CD14-positive monocyte (primary cell): ENCODE measurements around the gene CTNND2. TPM values are rescaled to one million over a fixed set of nuclear protein-coding genes. Genes with fewer than 3 reads are reported as not detected.

Experiments used
- DNase-seq, 3 donors: peaks; one replicate each; pipeline ENCODE4 v3.0.0-alpha.2; 2011 to 2022
- H2AFZ ChIP-seq: 2 replicates; pipeline ENCODE4 v1.6.0; 2012; ENCODE audit warnings: mild to moderate bottlenecking, low read depth, low read length, inconsistent platforms; ENCODE audit not compliant: insufficient read depth, poor library complexity, severe bottlenecking
- H3K27ac ChIP-seq, 2 donors: 1 replicate in 1 of 2; 2 replicates in 1 of 2; pipeline ENCODE4 v1.5.1; 2012 to 2013; ENCODE audit warnings: low read length in 2 of 2, control low read depth in 1 of 2, inconsistent platforms in 1 of 2, low read depth in 1 of 2, mild to moderate bottlenecking in 1 of 2
- H3K27me3 ChIP-seq, 2 donors: one replicate each; pipeline versions ENCODE4 v1.6.0 to v1.6.1; 2011 to 2013; ENCODE audit warnings: low read length in 2 of 2; ENCODE audit not compliant: control insufficient read depth in 2 of 2, insufficient read depth in 2 of 2
- H3K36me3 ChIP-seq, 2 donors: replicated peaks in 1 of 2; 1 replicate in 1 of 2; 2 replicates in 1 of 2; pipeline versions ENCODE4 v1.5.1 to v1.6.1; 2012 to 2013; ENCODE audit warnings: low read length in 2 of 2, control low read depth in 1 of 2, inconsistent platforms in 1 of 2, mild to moderate bottlenecking in 1 of 2; ENCODE audit not compliant: insufficient read depth in 2 of 2, control insufficient read depth in 1 of 2
- H3K4me1 ChIP-seq, 2 donors: 1 replicate in 1 of 2; 2 replicates in 1 of 2; pipeline versions ENCODE4 v1.5.1 to v1.6.1; 2012 to 2013; ENCODE audit warnings: low read length in 2 of 2, control low read depth in 1 of 2, inconsistent platforms in 1 of 2, mild to moderate bottlenecking in 1 of 2, moderate library complexity in 1 of 2; ENCODE audit not compliant: insufficient read depth in 2 of 2, control insufficient read depth in 1 of 2
- H3K4me2 ChIP-seq: replicated peaks from 2 replicates; pipeline ENCODE3; 2012; ENCODE audit warnings: low read length, moderate library complexity, mild to moderate bottlenecking; ENCODE audit not compliant: poor library complexity, severe bottlenecking; ENCODE audit errors: extremely low read depth
- H3K4me3 ChIP-seq, 3 experiments: fragments of 200-600 bp in 1 of 3; sonication (generic) in 1 of 3; replicated peaks in 1 of 3; 1 replicate in 2 of 3; 2 replicates in 1 of 3; pipeline ENCODE4 v1.5.1; 2011 to 2013; ENCODE audit warnings: low read length in 3 of 3, mild to moderate bottlenecking in 3 of 3, control low read depth in 2 of 3, low read depth in 2 of 3, inconsistent platforms in 1 of 3, moderate library complexity in 1 of 3
- H3K79me2 ChIP-seq: 2 replicates; pipeline ENCODE4 v1.6.0; 2012; ENCODE audit warnings: mild to moderate bottlenecking, control low read depth, inconsistent platforms, low read length, moderate library complexity; ENCODE audit not compliant: insufficient read depth
- H3K9ac ChIP-seq: 2 replicates; pipeline ENCODE4 v1.6.0; 2017; ENCODE audit warnings: low read length, mild to moderate bottlenecking; ENCODE audit not compliant: insufficient read depth, poor library complexity, severe bottlenecking
- H3K9me3 ChIP-seq, 2 donors: replicated peaks in 1 of 2; 1 replicate in 1 of 2; 2 replicates in 1 of 2; pipeline versions ENCODE4 v1.5.1 to v1.6.1; 2012 to 2013; ENCODE audit warnings: low read length in 2 of 2, control low read depth in 1 of 2; ENCODE audit not compliant: control insufficient read depth in 1 of 2, insufficient read depth in 1 of 2
- H4K20me1 ChIP-seq: 2 replicates; pipeline ENCODE4 v1.6.0; 2012; ENCODE audit warnings: mild to moderate bottlenecking, low read length, control low read depth, moderate library complexity; ENCODE audit not compliant: insufficient read depth
- H3K27ac Mint-ChIP-seq, 7 donors: one replicate each; pipeline ENCODE4 v1.8.0; 2020; ENCODE audit warnings: mild to moderate bottlenecking in 7 of 7, mixed read lengths in 7 of 7, moderate library complexity in 6 of 7, inconsistent platforms in 2 of 7
- H3K27me3 Mint-ChIP-seq, 3 donors: one replicate each; pipeline ENCODE4 v1.8.0; 2021 to 2022; ENCODE audit warnings: low read depth in 3 of 3, mild to moderate bottlenecking in 3 of 3, mixed read lengths in 3 of 3, moderate library complexity in 3 of 3, inconsistent platforms in 1 of 3
- H3K36me3 Mint-ChIP-seq, 2 donors: one replicate each; pipeline ENCODE4 v1.8.0; 2020; ENCODE audit warnings: mixed read lengths in 2 of 2, inconsistent platforms in 1 of 2, mild to moderate bottlenecking in 1 of 2
- H3K4me1 Mint-ChIP-seq: one replicate; pipeline ENCODE4 v1.8.0; 2020; ENCODE audit warnings: mild to moderate bottlenecking, mixed read lengths
- H3K4me3 Mint-ChIP-seq, 2 donors: one replicate each; pipeline ENCODE4 v1.8.0; 2020; ENCODE audit warnings: mild to moderate bottlenecking in 2 of 2, mixed read lengths in 2 of 2, moderate library complexity in 1 of 2
- H3K9me3 Mint-ChIP-seq, 7 donors: one replicate each; pipeline ENCODE4 v1.8.0; 2020 to 2022; ENCODE audit warnings: mixed read lengths in 7 of 7, mild to moderate bottlenecking in 6 of 7, moderate library complexity in 6 of 7, inconsistent platforms in 2 of 7
- CTCF ChIP-seq: fragments of 200-600 bp; IDR thresholded peaks from one replicate; pipeline ENCODE4 v1.8.0; 2022; ENCODE audit warnings: antibody characterized with exemption, mild to moderate bottlenecking
- WGBS: methylation state at CpG from one replicate; pipeline ENCODE4 v1.1.5; 2013; ENCODE audit warnings: missing lambda C conversion rate; ENCODE audit not compliant: insufficient coverage; 5-methylcytosine and 5-hydroxymethylcytosine counted together
- intact Hi-C, 2 donors: fragments of 100-400 bp; cut with micrococcal nuclease; formaldehyde crosslinking; loops; one replicate each; pipeline versions ENCODE4 v1.15.0 to v1.15.1; 2023
- polyA plus RNA-seq, 3 donors: library from polyadenylated mRNA; depleted of rRNA in 1 of 3; unstranded in 2 of 3; stranded (reverse) in 1 of 3; fragments of 300-500 nt in 2 of 3; fragments of >200 nt in 1 of 3; fragmentation: Illumina TruSeq in 2 of 3; gene quantifications; 1 replicate in 2 of 3; 2 replicates in 1 of 3; pipeline ENCODE4 v1.2.3, GENCODE V29; 2012 to 2021

The CTNND2 gene
- polyA plus RNA-seq, 3 donors: not detected

DNA sequence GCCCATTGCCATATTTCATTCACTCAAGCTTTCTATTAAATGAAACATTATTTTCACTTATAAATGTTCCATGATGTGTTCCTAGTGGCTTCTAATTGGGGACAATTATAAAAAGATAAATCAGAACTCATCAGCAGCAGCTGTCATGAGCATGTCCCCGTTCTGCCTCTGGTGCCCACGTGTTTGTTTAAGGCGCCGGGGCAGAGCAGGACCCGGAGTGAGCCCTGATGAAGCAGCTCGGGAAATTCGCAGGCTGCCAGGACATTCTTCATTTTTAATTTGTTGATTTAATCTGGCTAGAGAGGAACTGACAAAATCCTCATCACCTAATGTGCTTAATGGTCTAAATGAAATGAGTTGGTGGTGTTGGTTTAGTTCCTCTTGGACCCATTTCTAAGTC is 475.0 kb downstream of the CTNND2 start:
- no peaks in the 10 kb centered on the region for H3K79me2 ChIP-seq
- H3K36me3 ChIP-seq: no peaks in the 10 kb centered on the region
- no peak overlapping the region for H3K4me3 ChIP-seq
- H3K9me3 Mint-ChIP-seq: peaks cover 0 to 2% (median 0%) of the 10 kb centered on the region in 7 donors
- H4K20me1 ChIP-seq: no peaks in the 10 kb centered on the region
- no peak for TF ChIP-seq CTCF
- H3K9ac ChIP-seq: no peak overlapping the region
- no peak for DNase-seq
- no peaks in the 10 kb centered on the region for H3K36me3 Mint-ChIP-seq
- H3K4me2 ChIP-seq: no peak overlapping the region
- H3K27ac Mint-ChIP-seq: no peak overlapping the region
- H3K27me3 Mint-ChIP-seq: peaks cover 0 to 4% (median 0%) of the 10 kb centered on the region in 3 donors
- intact Hi-C loops: no loop called here
- no peak overlapping the region for H3K4me3 Mint-ChIP-seq
- no peaks in the 10 kb centered on the region for H3K9me3 ChIP-seq
- no peak overlapping the region for H2AFZ ChIP-seq
- H3K27ac ChIP-seq: no peak overlapping the region
- 96% methylated on average over 4 of the region's 7 CpGs for WGBS
- H3K4me1 ChIP-seq: no peaks in the 10 kb centered on the region
- no peaks in the 10 kb centered on the region for H3K27me3 ChIP-seq
- H3K4me1 Mint-ChIP-seq: no peaks in the 10 kb centered on the region

- Histone ChIP-seq H3K9me3 (no peaks in the 10 kb centered on the region), H3K27me3 (no peaks in the 10 kb centered on the region), H3K4me3 (no peak overlapping the region), H3K4me1 (no peaks in the 10 kb centered on the region), H3K9ac (no peak overlapping the region), H3K4me2 (no peak overlapping the region), H4K20me1 (no peaks in the 10 kb centered on the region), H3K36me3 (no peaks in the 10 kb centered on the region), H3K27ac (no peak overlapping the region), H3K79me2 (no peaks in the 10 kb centered on the region), H2AFZ (no peak overlapping the region)
- WGBS: no CpG with 5 or more reads among the region's 1 CpG
- Mint-ChIP-seq H3K36me3 (no peaks in the 10 kb centered on the region), H3K27me3 (no peaks in the 10 kb centered on the region), H3K9me3 (peaks cover 0 to 2% (median 0%) of the 10 kb centered on the region in 7 donors), H3K4me1 (no peaks in the 10 kb centered on the region), H3K27ac (no peak overlapping the region), H3K4me3 (no peak overlapping the region)
- intact Hi-C loops: no loop called here
- no peak for DNase-seq
- no peak for TF ChIP-seq CTCF
These were observed 476.7 kb downstream of the CTNND2 start for GRCh38 chr5:11427569-11427968.
